NCI-H187 (cell line): ENCODE data around the gene PTPRJ.

Experiments used
- DNase-seq, 2 experiments: peaks; one replicate each; lab custom pipeline; 2025; lab: John Stamatoyannopoulos, UW

Gene PTPRJ

GRCh38 chr11:47997063-47998053 is 17.0 kb downstream of the PTPRJ start:
- DNase-seq, result no peak

GRCh38 chr11:47998345-47998732 is 18.0 kb downstream of the PTPRJ start:
- no peak for DNase-seq

GRCh38 chr11:47998733-47999359 is 18.5 kb downstream of the PTPRJ start:
- DNase-seq, result no peak

- DNase-seq, result peak; percentile 39 to 46
Observed at GRCh38 chr11:48000432-48000831, 20.1 kb downstream of the PTPRJ start.

GRCh38 chr11:48001438-48002021 is 21.2 kb downstream of the PTPRJ start:
- no peak for DNase-seq

- peak in 1 of 2 experiments; percentile 50 for DNase-seq
Observed at GRCh38 chr11:48002561-48002960, 22.2 kb downstream of the PTPRJ start.

- DNase-seq, result no peak
Observed at GRCh38 chr11:48003926-48004325, 23.6 kb downstream of the PTPRJ start.

- DNase-seq, result no peak
Observed at GRCh38 chr11:48004456-48004855, 24.1 kb downstream of the PTPRJ start.

GRCh38 chr11:48005136-48005535 is 24.8 kb downstream of the PTPRJ start:
- DNase-seq, result no peak

- peak; percentile 32 to 63 for DNase-seq
Observed at GRCh38 chr11:48005831-48006270, 25.5 kb downstream of the PTPRJ start.

- no peak for DNase-seq
Observed at GRCh38 chr11:48006301-48006992, 26.1 kb downstream of the PTPRJ start.

- DNase-seq, result no peak
Observed at GRCh38 chr11:48007677-48008076, 27.3 kb downstream of the PTPRJ start.

- DNase-seq, result no peak
Observed at GRCh38 chr11:48008951-48009270, 28.6 kb downstream of the PTPRJ start.

GRCh38 chr11:48011102-48011797 is 30.9 kb downstream of the PTPRJ start:
- no peak for DNase-seq

- no peak for DNase-seq
Observed at GRCh38 chr11:48011798-48012391, 31.5 kb downstream of the PTPRJ start.

- no peak for DNase-seq
Observed at GRCh38 chr11:48013269-48013901, 33.0 kb downstream of the PTPRJ start.

GRCh38 chr11:48014917-48015316 is 34.6 kb downstream of the PTPRJ start:
- no peak for DNase-seq

GRCh38 chr11:48017105-48017830 is 36.9 kb downstream of the PTPRJ start:
- no peak for DNase-seq

GRCh38 chr11:48017831-48018527 is 37.6 kb downstream of the PTPRJ start:
- no peak for DNase-seq
